ENCODE results near the gene SLAMF6.

GRCh38 chr1:160548960-160549664, 26.1 kb upstream of the SLAMF6 start:
- TF ChIP-seq CTCF (IDR thresholded peaks at IDR 0.05; ENCODE audit: borderline replicate concordance, extremely low read depth, low read length, poor library complexity, severe bottlenecking) (no peak), EZH2 (IDR thresholded peaks at IDR 0.05; ENCODE audit: borderline replicate concordance, low read depth, low read length, severe bottlenecking) (no peak)
